ENCODE results near the gene NFIA. TPM values are rescaled to one million over a fixed set of nuclear protein-coding genes. Genes with fewer than 3 reads are reported as not detected.
A peak's percentile ranks its signal among the peaks of the same experiment; 100 is the strongest.

NFIA gene
- total and polyA plus RNA-seq, 9 of the 15 experiments (the other 6 are each of a cell fraction or from before 2014, with no cell fraction given) = 5.3 to 24.9 (median 9.8) TPM

DNA sequence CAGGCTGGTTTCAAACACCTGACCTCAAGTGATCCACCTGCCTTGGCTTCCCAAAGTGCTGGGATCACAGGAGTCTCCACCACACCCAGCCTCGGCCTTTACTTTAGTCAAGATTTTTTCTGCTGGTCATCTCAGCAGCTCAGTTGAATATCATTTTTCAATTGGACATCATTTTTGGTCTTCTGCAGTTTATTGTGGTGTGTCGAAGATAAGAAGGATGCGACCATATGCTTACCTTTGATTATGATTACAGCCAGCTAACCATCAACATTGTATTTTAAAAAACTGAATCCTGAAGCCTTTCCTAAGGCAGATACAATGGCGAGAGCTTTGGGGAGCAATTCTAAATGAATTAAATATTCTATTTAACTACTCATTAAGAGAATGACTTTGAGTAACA lies 12.3 kb upstream of the NFIA start (continued):
- TF ChIP-seq REST (IDR thresholded peaks at IDR 0.05; ENCODE audit: borderline replicate concordance) = no peak
- TF ChIP-seq REST (CRISPR knock-in tag; IDR thresholded peaks at IDR 0.05; ENCODE audit: low read depth) = no peak
- peak; percentile 46; the same call in 1 of the 2 replicates for TF ChIP-seq EP300 (IDR thresholded peaks at IDR 0.05; ENCODE audit: low read length)
- no peak for TF ChIP-seq MYNN (IDR thresholded peaks at IDR 0.05)
- TF ChIP-seq MYNN (CRISPR knock-in tag; IDR thresholded peaks at IDR 0.05) = no peak
- TF ChIP-seq SOX6 (IDR thresholded peaks at IDR 0.05) = peak; percentile 35; the same call in 1 of the 2 replicates
- TF ChIP-seq BRF1 (IDR thresholded peaks at IDR 0.05; ENCODE audit: borderline replicate concordance, extremely low read depth, insufficient read length) = no peak
- TF ChIP-seq, protein P1, sequence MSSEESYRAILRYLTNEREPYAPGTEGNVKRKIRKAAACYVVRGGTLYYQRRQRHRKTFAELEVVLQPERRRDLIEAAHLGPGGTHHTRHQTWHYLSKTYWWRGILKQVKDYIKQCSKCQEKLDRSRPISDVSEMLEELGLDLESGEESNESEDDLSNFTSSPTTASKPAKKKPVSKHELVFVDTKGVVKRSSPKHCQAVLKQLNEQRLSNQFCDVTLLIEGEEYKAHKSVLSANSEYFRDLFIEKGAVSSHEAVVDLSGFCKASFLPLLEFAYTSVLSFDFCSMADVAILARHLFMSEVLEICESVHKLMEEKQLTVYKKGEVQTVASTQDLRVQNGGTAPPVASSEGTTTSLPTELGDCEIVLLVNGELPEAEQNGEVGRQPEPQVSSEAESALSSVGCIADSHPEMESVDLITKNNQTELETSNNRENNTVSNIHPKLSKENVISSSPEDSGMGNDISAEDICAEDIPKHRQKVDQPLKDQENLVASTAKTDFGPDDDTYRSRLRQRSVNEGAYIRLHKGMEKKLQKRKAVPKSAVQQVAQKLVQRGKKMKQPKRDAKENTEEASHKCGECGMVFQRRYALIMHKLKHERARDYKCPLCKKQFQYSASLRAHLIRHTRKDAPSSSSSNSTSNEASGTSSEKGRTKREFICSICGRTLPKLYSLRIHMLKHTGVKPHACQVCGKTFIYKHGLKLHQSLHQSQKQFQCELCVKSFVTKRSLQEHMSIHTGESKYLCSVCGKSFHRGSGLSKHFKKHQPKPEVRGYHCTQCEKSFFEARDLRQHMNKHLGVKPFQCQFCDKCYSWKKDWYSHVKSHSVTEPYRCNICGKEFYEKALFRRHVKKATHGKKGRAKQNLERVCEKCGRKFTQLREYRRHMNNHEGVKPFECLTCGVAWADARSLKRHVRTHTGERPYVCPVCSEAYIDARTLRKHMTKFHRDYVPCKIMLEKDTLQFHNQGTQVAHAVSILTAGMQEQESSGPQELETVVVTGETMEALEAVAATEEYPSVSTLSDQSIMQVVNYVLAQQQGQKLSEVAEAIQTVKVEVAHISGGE (CRISPR knock-in tag; IDR thresholded peaks at IDR 0.05) = no peak
- TF ChIP-seq ELF2 (CRISPR knock-in tag; IDR thresholded peaks at IDR 0.05) = no peak
- no peak for TF ChIP-seq MXD1 (CRISPR knock-in tag; IDR thresholded peaks at IDR 0.05; ENCODE audit: borderline replicate concordance, poor library complexity, severe bottlenecking)
- TF ChIP-seq NCOR1 (IDR thresholded peaks at IDR 0.05) = peak; percentile 48; the same call in 1 of the 2 replicates
- no peak for TF ChIP-seq E2F3 (CRISPR knock-in tag; IDR thresholded peaks at IDR 0.05)
- TF ChIP-seq PURB (CRISPR knock-in tag; IDR thresholded peaks at IDR 0.05; ENCODE audit: low read depth) = no peak
- no peak for TF ChIP-seq ZNF253 (CRISPR knock-in tag; conservative IDR thresholded peaks at IDR 0.05)
- no peak for TF ChIP-seq ERF (CRISPR knock-in tag; IDR thresholded peaks at IDR 0.05)
- TF ChIP-seq HMBOX1 (IDR thresholded peaks at IDR 0.05) = no peak
- no peak for TF ChIP-seq HDAC1 (IDR thresholded peaks at IDR 0.05)
- TF ChIP-seq GATAD2A (IDR thresholded peaks at IDR 0.05) = no peak
